Smooth muscle cell (in vitro differentiated cells): ENCODE results near the gene C16orf89. TPM values are rescaled to one million over a fixed set of nuclear protein-coding genes. Genes with fewer than 3 reads are reported as not detected.

Source experiments
- DNase-seq: peaks from one replicate; lab custom pipeline; 2025; ENCODE audit not compliant: unreplicated experiment; lab: John Stamatoyannopoulos, UW
- H2AFZ ChIP-seq: fragments of 200-600 bp; sonication (generic); 2 replicates; pipeline ENCODE4 v1.6.0; 2016; ENCODE audit warnings: antibody characterized with exemption, low read depth, mild to moderate bottlenecking
- H3F3A ChIP-seq: fragments of 200-600 bp; sonication (generic); 2 replicates; pipeline ENCODE4 v1.6.0; 2017; ENCODE audit warnings: antibody characterized with exemption, low read depth
- H3K27ac ChIP-seq: fragments of 200-600 bp; sonication (generic); 2 replicates; pipeline ENCODE4 v1.5.1; 2016; ENCODE audit warnings: low read depth, mild to moderate bottlenecking
- H3K27me3 ChIP-seq: fragments of 200-600 bp; sonication (generic); 2 replicates; pipeline ENCODE4 v1.6.1; 2016; ENCODE audit warnings: low read depth, mild to moderate bottlenecking
- H3K36me3 ChIP-seq: fragments of 200-600 bp; sonication (generic); 2 replicates; pipeline ENCODE4 v1.5.1; 2016; ENCODE audit warnings: low read depth
- H3K4me1 ChIP-seq: fragments of 200-600 bp; sonication (generic); 2 replicates; pipeline ENCODE4 v1.5.1; 2016; ENCODE audit warnings: low read depth
- H3K4me2 ChIP-seq: fragments of 200-600 bp; sonication (generic); 2 replicates; pipeline ENCODE4 v1.6.0; 2016; ENCODE audit warnings: mild to moderate bottlenecking
- H3K4me3 ChIP-seq: fragments of 200-600 bp; sonication (generic); 2 replicates; pipeline ENCODE4 v1.5.1; 2016; ENCODE audit warnings: mild to moderate bottlenecking
- H3K79me2 ChIP-seq: fragments of 200-600 bp; sonication (generic); 2 replicates; pipeline ENCODE4 v1.6.0; 2016; ENCODE audit warnings: low read depth, mild to moderate bottlenecking
- H3K9ac ChIP-seq: fragments of 200-600 bp; sonication (generic); 2 replicates; pipeline ENCODE4 v1.6.0; 2016; ENCODE audit warnings: low read depth
- H3K9me3 ChIP-seq: fragments of 200-600 bp; sonication (generic); replicated peaks from 2 replicates; pipeline ENCODE4 v1.5.1; 2016; ENCODE audit warnings: low read depth
- H4K20me1 ChIP-seq: fragments of 200-600 bp; sonication (generic); 2 replicates; pipeline ENCODE4 v1.6.0; 2016; ENCODE audit warnings: low read depth
- WGBS: methylation state at CpG from one replicate; pipeline ENCODE4 v1.1.7; 2016; ENCODE audit warnings: low lambda C conversion rate; 5-methylcytosine and 5-hydroxymethylcytosine counted together
- polyA plus RNA-seq: library from polyadenylated mRNA; unstranded; fragments of >200 nt; fragmentation: Nextera tagmentation; extraction: Ambion mirVana; gene quantifications from 2 replicates; pipeline ENCODE4 v1.2.1, GENCODE V29; 2016
- total RNA-seq: library from RNA; depleted of rRNA; stranded (reverse); fragments of >200 nt; gene quantifications from 2 replicates; pipeline ENCODE4 v1.2.3, GENCODE V29; 2014
- TF ChIP-seq, protein P1 (sequence below): fragments of 200-600 bp; sonication (generic); IDR thresholded peaks from 2 replicates; pipeline ENCODE4 v1.5.1; 2017; ENCODE audit warnings: borderline replicate concordance, mild to moderate bottlenecking, antibody characterized with exemption; ENCODE audit not compliant: insufficient read depth, poor library complexity, severe bottlenecking

C16orf89 gene
- total and polyA plus RNA-seq, 2 experiments from 2014 or later, result not detected

DNA sequence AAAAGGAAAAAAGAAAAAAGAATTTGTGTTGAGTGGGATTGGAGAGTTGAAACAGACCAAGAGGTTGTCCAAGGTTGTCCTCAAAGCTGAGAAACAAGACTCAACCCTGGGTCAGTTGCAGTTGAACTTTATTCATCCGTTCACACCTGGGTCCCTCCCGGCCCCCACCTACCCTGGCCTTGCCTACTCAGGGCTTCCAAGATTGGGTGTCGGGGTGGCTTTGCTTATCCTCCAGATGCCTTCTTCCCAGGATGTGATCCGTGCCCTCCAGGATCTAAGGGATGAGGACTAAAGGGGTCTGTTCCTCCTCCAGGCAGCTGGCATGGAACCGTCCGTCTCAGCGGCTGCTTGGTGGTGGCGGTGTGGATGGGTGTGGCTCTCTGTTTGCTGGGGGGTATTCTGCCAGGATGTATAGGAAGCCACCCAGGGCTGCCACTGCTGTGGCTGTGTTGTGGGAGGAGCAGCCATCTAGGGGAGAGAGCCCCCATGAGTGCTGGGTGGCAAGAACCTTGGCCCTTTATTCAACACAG lies 21.7 kb downstream of the C16orf89 start:
- no peak overlapping the region for H3K9ac ChIP-seq
- H3K79me2 ChIP-seq, result no peaks in the 10 kb centered on the region
- no peak overlapping the region for H3K27ac ChIP-seq
- H3K4me3 ChIP-seq, result no peak overlapping the region
- H4K20me1 ChIP-seq, result peaks cover 3% of the 10 kb centered on the region
- H2AFZ ChIP-seq, result no peak overlapping the region
- no peaks in the 10 kb centered on the region for H3K36me3 ChIP-seq
- TF ChIP-seq, protein P1, sequence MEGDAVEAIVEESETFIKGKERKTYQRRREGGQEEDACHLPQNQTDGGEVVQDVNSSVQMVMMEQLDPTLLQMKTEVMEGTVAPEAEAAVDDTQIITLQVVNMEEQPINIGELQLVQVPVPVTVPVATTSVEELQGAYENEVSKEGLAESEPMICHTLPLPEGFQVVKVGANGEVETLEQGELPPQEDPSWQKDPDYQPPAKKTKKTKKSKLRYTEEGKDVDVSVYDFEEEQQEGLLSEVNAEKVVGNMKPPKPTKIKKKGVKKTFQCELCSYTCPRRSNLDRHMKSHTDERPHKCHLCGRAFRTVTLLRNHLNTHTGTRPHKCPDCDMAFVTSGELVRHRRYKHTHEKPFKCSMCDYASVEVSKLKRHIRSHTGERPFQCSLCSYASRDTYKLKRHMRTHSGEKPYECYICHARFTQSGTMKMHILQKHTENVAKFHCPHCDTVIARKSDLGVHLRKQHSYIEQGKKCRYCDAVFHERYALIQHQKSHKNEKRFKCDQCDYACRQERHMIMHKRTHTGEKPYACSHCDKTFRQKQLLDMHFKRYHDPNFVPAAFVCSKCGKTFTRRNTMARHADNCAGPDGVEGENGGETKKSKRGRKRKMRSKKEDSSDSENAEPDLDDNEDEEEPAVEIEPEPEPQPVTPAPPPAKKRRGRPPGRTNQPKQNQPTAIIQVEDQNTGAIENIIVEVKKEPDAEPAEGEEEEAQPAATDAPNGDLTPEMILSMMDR, result no peak
- no peaks in the 10 kb centered on the region for H3K4me1 ChIP-seq
- no peak for DNase-seq
- H3F3A ChIP-seq, result no peaks in the 10 kb centered on the region
- no peaks in the 10 kb centered on the region for H3K27me3 ChIP-seq
- no peaks in the 10 kb centered on the region for H3K9me3 ChIP-seq
- no peak overlapping the region for H3K4me2 ChIP-seq
- WGBS, result 96% methylated on average over 8 of the region's 8 CpGs

DNA sequence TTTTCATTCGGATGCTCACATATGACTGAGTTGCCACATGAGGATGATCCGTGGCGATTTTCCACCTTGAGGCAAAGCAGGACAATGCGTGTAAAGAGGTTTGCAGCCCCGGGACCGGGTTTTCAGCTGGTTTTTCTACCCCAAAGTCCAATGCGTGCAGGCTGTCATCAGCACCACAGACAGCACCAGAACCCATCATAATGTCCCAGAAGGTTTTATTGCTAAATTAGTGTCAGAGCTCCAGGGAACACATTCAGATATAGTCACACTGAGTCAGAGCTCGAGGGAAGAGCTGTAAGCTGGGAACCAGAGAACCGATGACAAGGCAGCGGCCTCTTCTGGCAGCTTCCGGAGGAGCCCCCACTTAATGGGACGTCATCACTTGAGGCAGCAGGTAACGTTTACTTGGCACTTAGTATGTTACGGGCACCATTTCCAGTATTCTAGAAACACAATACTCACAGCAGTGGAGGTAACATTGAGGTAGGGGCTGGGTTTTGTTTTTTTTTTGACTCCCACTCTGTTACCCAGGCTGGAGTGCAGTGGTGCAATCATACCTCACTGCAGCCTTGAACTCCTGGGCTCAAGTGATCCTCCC lies 23.1 kb downstream of the C16orf89 start:
- Histone ChIP-seq H3K79me2 (no peaks in the 10 kb centered on the region), H3K27me3 (no peaks in the 10 kb centered on the region), H3K9me3 (no peaks in the 10 kb centered on the region), H4K20me1 (peaks cover 3% of the 10 kb centered on the region), H3K4me1 (no peaks in the 10 kb centered on the region), H3F3A (no peaks in the 10 kb centered on the region), H3K4me2 (no peak overlapping the region), H2AFZ (no peak overlapping the region), H3K36me3 (no peaks in the 10 kb centered on the region), H3K27ac (no peak overlapping the region), H3K4me3 (no peak overlapping the region), H3K9ac (no peak overlapping the region)
- TF ChIP-seq, protein P1, result peak; percentile 11
- WGBS, result 62% methylated on average over 14 of the region's 14 CpGs
- no peak for DNase-seq

DNA sequence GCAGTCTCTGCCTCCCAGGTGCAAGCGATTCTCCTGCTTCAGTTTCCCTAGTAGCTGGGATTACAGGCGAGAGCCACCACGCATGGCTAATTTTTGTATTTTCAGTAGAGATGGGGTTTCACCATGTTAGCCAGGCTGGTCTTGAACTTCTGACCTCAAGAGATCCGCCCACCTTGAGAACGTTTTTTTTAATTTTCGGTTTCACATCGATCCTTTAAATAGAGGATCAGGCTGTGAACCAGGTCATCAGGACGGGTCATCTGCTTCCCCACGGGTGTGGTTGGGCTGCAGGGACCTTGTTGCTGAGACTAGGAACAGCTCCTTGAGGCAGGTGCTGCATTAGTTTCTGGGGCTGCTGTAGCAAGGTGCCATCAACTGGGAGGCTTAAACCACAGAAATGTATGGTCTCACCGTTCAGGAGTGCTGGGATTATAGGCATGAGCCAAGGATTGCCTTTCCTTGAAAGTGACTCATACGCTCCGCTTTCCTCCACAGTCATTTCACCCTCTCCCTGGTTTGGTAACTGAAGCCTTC lies 24.1 kb downstream of the C16orf89 start:
- WGBS, result 74% methylated on average over 12 of the region's 12 CpGs
- Histone ChIP-seq H3F3A (no peaks in the 10 kb centered on the region), H3K79me2 (no peaks in the 10 kb centered on the region), H3K9me3 (no peaks in the 10 kb centered on the region), H2AFZ (no peak overlapping the region), H3K9ac (no peak overlapping the region), H3K4me2 (peak overlapping the region; percentile 45), H3K4me1 (no peaks in the 10 kb centered on the region), H3K36me3 (no peaks in the 10 kb centered on the region), H3K27ac (no peak overlapping the region), H3K4me3 (no peak overlapping the region), H3K27me3 (no peaks in the 10 kb centered on the region), H4K20me1 (peaks cover 3% of the 10 kb centered on the region)
- no peak for DNase-seq
- TF ChIP-seq, protein P1, result no peak

DNA sequence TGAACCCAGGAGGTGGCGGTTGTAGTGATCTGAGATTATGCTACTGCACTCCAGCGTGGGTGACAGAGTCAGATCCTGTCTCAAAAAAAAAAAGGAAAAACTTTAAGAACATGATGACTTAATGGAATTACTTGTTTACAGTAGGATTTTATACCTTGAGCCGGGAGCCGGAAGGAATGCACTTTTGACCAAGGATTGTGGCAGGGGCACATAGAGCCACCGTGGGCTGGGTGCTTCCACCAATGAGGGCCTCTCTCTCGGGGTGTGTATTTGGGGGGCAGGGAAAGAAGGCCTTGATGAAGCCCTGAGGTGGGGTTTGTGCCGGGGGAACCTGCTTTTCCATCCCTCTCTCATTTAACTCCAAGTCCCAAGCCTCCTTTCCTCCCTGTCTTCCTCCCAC lies 25.3 kb downstream of the C16orf89 start:
- no peak for DNase-seq

More for the DNA sequence above, 25.3 kb downstream of the C16orf89 start:
- 51% methylated on average over 7 of the region's 7 CpGs for WGBS
- no peaks in the 10 kb centered on the region for H3K79me2 ChIP-seq
- no peaks in the 10 kb centered on the region for H3K27me3 ChIP-seq
- no peak overlapping the region for H3K4me2 ChIP-seq
- no peaks in the 10 kb centered on the region for H3K9me3 ChIP-seq
- H2AFZ ChIP-seq, result no peak overlapping the region
- H3F3A ChIP-seq, result no peaks in the 10 kb centered on the region
- peaks cover 3% of the 10 kb centered on the region for H4K20me1 ChIP-seq
- no peak overlapping the region for H3K27ac ChIP-seq
- H3K36me3 ChIP-seq, result no peaks in the 10 kb centered on the region
- no peak overlapping the region for H3K4me3 ChIP-seq
- H3K9ac ChIP-seq, result no peak overlapping the region
- TF ChIP-seq, protein P1, result no peak
- H3K4me1 ChIP-seq, result no peaks in the 10 kb centered on the region
